Pons (tissue), 1 donor: ENCODE results near the gene TSC22D2.

Source experiments
- DNase-seq: peaks from one replicate; pipeline ENCODE4 v3.0.0-alpha.2; 2016; ENCODE audit warnings: low spot score

TSC22D2 gene

DNA sequence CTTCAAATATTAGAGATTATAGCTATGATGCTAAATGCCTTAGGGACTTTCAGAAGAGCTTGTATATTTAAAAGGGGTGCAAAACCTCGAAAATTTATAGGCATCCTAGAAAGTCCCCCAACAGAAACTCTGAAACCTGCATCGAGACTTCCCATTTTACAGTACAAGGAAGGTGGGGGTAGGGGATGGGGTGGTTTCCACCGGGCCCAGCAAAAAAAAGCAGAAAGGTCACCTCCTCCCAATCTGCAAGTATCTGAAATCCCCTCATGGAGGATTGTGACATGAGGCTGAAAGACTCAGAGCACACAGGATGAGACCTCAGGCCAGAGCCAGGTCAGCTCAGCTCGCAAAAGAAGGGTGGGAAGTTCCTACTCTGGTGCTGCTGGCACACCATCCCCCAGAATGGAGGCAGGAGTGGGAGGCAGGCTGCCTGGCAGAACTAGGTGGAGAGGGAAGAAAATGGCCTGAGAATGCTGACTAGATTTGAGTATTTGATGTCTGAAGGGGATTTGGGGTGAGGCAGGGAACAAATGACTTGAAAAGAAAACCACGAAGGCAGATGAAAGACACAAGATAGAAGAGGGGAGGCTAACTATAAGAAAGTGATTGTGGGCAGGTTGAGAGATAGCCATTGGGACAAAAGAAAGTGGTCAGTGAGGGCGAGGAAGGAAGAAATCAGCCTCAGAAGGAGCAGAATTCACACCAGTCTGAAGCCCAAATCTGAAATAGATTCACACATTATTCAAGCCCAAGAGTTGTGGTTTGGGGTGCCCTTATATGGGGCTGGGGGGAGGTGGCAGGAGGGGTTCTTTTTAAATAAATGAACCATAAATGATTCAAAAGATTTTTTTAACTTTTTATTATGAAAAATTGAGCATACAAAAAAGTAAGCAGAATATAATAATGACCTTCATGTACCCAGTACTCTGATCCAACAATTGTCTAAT is 22.5 kb upstream of the TSC22D2 start:
- DNase-seq, result no peak

DNA sequence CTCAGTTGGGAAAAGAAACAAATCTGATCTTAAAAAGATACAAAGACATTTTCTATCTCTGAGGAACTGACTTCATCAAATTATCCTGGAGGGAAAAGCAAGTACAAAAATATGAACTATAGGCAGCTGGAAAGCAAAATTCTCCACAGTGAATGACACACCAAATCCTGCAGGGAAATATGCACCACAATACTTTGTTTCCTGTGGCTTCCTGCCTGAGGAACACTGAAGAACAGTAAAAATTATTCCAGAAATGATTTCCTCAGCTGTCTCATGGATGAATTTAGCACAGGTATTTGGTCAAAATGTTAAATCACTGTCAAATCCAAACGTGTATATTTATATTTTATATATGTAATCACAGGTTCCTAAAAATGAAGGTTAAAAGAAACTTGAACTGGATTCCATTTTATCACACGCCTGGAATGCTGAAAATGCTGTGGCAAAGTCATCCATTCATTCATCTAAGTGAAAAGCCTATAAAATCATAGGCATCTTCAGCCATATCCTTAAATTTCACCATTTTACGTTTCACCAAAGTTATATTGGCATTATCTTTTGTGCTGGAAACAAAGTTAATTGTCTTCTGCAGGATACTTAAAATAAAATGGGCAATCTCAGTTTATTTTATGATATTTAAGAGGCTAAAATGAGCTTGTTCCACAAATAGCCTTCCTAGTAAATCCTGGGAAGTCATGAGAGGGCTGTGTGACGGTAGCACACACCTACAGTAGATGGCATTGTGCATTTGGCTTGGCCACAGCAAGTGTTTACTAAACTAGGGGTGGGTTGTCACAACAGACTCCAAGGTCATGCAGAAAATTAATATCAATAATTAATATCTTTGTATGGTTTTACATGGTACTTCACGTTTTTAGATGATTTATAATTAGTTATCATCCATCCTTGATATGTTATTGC is 19.3 kb upstream of the TSC22D2 start:
- DNase-seq, result no peak

DNA sequence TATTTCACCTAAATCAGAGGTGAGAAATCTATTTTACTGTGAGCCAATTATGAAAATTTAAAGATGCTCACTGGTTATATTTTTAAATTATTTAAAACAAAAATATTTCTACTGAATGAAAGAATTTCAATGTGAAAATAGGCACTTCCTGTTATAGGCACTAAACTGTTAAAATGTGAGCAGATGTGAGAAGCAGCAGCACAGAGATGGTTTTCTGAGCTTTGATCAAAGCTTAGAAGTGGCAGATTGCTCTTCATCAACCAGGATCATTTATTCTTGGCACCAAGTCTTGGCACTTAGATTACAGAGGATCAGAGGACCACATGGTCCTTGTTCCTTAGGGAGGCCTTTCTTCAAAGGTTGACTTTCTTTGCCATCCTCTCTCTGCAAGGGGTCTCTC is 18.0 kb upstream of the TSC22D2 start:
- no peak for DNase-seq

DNA sequence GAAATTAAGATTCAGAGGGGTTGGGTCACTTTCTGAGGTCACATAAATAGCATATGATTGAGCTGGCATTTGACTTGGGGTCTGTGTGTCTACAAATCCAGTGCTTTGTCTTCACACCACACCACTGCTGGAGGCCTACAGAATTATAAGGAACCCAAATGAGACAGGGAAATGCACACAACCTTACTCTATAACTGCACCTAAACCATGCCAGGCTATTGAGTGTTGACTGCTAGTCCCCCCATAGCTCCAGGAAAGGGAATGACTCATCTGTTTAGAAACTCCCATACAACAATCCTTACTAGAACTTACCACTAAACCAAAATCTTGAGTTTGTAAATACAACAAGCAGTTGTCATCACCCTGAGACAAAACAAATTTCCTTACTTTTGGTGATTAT is 16.9 kb upstream of the TSC22D2 start:
- DNase-seq, result no peak

DNA sequence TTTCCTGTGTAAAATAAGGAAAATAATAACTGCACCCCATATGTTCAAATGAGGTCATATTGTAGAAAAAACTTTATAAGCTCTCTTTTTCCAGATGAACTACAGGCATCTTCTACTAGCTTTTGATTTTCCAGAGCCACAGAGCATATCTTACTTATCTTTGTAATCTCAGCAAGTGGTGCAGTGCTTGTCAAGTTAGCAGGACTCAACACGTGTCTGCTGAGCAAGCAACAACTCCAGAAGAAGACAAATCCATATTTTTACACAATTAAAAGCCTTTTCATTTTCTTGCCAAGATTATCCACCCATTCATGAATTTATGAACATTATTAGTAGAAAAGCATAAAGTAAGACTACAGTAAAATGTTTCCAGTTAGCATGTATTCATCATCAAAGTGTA is 14.4 kb upstream of the TSC22D2 start:
- DNase-seq, result no peak

DNA sequence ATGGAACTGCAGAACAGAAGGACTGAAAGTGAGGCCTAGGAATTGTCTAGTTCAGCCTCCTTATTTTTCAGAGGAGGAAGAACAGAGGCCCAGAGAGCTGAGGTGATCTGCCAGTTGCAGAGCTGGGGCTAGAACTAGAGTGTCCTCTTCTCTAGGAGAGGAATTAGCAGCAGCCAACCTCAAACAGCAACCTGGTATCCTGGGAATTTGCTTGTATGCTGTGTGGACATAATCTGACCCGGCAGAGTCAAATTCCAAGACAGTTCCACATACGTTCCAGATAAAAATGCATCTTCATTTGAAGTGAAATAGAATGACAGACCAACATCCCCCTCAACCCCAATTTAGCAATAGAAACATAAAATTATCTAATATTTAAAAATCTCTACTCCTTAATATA is 13.5 kb upstream of the TSC22D2 start:
- DNase-seq, result no peak

DNA sequence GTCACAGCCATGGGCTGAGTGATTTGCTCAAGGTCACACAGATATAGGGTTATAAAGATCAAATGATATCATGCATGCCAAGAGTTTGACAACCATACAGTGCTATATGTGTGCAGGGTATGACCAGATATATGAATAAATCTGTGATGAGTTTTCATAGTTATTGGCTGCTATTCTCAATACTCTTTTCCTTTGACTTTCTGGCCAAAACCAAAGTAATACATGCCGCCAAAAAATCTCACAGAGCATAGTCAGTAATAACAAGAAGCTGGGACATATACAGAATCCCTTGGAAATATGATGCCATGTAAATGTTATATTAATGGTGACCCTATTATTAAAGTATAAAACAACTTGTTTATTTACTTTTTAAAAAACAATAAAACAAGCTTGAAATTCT is 11.6 kb upstream of the TSC22D2 start:
- no peak for DNase-seq

DNA sequence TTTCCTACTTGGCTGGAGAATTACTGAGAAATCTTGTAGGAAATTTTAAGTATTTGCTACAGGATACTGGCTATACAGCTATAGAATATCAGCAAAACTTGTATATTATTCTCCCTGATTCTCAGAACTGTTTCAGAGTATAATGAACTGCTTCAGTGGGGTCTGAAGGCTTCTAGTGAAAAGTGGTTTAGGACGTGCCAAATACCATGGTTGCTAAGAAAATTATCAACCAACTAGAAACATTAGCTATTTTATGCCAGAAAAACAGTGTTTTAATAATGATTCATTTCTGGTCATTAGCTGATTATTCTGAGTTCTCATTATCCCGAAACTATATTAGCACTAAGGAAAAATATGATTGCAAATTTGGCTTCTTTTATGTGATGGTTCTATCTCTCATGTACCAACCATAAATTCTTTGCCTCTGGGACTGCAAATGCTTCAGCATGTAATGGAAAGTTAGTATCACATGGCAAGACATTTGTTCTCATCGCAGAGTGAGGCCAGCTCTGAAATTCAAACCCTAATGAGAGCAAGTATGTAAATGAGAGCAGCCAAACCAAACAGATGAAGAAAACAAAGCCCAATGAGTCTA is 11.0 kb upstream of the TSC22D2 start:
- DNase-seq, result no peak

DNA sequence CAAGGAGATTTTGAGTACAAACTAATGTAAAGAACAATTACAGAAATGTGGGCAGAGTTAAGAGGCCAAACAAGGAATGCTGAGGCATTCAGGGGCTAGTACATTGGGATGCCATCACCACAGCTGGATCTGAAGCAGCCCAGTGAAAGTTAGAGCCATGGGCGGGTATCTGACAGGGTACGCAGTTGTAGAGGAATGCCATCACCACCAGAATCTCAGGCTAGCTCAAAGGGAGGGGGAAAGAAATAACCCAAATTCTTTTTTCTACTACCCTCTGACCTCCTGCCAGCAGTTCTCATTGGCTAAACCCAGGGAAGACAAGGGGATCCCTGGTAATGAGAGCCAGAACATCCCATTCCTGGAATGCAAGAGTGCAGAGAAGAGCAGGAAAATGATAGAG is 9.0 kb upstream of the TSC22D2 start:
- no peak for DNase-seq

DNA sequence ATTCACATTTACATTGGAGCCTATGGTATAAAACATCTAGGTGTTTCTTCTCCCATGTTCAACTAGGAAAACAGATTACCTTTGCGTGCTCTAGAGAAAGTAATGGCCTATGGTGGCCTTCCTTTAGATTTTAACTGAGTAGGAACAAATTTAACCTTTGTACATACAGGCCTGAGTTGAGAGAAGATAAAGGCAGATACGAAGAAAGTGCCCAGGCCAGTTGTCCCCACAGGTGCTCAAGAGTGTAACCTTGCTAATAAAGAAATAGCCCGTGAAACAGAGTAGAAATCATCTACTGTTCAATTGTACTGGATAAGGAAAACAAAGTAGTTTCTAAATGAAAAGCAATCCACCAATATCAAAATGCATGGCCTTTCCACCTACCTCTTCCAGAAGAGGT is 6.8 kb upstream of the TSC22D2 start:
- DNase-seq, result no peak

DNA sequence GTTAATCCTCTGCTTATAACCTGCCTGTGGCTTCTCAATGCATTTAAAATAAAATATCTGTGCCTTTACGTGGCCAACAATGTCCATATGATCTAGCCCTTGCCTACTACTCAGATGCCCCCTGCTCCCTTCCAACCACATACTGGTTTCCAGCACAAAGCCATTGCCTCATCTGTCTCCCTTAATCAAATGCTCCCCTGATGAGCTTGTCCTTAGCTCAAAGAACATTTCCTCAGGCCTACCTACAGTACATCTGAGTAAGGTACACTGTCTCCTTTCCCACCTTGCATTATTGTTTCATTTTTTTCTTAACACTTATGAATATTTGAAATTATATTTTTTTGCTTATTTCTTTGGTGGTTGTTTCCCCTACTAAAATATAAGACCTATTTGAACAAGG is 5.9 kb upstream of the TSC22D2 start:
- no peak for DNase-seq

DNA sequence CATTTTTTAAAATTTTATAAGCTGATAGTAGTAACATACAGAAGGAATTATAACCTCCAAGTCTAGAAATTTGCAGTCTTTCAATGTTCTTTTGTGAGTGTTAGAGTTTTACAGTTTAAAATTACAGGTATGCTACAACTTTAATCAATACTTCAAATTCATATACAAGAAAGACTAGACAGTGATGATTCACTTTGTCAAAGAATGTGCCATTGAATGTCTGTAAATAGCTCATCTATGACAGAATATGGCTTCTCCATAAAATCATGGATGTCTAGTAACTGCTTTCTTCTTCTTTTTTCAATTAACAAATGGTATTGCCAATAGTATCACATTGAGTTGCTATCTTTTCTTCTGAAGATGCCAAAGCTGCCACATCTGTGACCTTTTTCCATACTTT is 4.1 kb upstream of the TSC22D2 start:
- DNase-seq, result no peak

DNA sequence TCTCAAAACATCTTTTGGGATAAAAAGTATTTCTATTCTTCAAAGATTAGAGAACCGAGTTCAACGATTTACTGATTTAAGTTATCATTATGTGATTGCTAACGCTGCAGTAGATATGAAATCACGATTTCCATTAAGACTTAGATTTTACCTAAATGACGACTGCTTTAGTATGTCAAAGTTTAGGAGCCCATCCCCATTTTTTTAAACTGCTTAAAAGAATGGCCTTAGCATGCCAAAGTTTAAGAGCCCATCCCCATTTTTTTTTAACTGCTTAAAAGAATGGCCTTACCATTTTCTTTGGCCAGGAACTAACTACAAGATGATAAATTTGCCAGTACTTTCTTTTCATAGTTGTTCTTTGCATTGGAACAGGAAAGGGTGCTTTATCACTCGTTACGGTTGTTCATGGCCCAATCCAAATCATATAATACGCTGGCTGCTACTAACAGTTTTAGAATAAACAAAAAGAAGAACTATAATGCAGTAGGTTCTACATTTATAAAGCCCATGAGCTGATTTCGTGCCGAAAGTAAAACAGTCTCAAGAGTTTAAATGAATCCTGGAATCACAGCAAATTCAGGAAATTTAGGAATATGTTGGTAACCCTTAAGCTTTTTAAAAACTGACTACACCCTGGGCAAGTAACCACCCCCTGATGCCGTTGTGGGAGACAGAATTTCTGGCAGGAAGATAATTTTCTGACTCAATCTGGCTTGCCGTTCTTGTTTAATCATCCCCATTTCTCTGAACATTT is 869 bp upstream of the TSC22D2 start:
- DNase-seq, result no peak

DNA sequence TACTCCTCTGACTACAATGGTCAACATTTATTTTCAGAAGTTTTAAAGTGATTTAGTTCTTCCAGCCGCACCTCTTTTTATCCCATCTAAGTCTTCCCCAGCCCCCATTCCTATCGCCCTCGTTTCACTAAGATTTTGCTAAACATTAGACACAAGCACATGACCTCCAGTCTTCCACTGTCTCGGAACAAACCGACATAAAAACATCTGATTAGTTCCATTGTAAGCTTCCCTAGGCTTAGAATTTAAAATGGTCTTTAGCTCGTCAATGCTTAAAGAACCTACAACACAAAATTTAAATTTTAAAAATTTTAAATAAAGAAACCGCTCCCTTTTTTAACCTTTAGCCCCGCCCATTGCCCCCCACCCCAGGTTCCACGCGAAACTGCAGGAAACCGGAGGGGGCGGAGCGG is 284 bp upstream of the TSC22D2 start:
- DNase-seq, result peak; percentile 90

DNA sequence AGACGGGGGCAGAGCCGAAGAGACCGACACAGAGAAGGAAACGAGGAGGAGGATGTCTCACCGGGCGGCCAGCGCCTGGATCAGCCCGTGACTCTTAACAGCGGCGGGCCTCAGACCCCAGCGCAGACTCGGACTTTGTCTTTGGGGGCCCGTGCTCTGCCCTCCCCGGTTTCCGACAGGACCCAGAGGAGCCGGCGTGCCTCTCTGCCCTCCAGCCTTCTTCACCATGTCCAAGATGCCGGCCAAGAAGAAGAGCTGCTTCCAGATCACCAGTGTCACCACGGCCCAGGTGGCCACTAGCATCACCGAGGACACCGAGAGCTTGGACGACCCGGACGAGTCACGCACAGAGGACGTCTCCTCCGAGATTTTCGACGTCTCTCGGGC is 1.0 kb downstream of the TSC22D2 start:
- DNase-seq, result peak; percentile 42

DNA sequence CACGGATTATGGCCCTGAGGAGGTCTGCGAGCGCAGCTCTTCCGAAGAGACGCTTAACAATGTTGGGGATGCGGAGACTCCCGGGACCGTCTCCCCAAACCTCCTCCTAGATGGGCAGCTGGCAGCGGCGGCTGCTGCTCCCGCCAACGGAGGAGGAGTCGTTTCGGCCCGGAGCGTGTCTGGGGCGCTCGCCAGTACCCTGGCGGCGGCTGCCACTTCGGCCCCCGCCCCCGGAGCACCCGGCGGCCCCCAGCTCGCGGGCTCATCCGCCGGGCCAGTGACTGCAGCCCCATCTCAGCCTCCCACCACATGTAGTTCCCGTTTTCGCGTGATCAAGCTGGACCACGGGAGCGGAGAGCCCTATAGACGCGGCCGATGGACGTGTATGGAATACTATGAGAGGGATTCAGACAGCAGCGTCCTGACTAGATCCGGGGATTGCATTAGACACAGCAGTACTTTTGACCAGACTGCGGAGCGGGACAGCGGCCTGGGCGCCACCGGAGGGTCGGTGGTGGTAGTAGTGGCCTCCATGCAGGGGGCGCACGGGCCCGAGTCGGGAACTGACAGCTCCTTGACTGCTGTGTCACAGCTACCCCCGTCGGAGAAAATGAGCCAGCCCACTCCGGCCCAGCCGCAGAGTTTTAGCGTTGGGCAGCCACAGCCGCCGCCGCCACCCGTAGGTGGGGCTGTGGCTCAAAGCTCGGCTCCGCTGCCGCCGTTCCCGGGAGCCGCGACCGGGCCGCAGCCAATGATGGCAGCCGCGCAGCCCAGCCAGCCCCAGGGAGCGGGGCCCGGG is 1.6 kb downstream of the TSC22D2 start:
- peak; percentile 74 for DNase-seq

DNA sequence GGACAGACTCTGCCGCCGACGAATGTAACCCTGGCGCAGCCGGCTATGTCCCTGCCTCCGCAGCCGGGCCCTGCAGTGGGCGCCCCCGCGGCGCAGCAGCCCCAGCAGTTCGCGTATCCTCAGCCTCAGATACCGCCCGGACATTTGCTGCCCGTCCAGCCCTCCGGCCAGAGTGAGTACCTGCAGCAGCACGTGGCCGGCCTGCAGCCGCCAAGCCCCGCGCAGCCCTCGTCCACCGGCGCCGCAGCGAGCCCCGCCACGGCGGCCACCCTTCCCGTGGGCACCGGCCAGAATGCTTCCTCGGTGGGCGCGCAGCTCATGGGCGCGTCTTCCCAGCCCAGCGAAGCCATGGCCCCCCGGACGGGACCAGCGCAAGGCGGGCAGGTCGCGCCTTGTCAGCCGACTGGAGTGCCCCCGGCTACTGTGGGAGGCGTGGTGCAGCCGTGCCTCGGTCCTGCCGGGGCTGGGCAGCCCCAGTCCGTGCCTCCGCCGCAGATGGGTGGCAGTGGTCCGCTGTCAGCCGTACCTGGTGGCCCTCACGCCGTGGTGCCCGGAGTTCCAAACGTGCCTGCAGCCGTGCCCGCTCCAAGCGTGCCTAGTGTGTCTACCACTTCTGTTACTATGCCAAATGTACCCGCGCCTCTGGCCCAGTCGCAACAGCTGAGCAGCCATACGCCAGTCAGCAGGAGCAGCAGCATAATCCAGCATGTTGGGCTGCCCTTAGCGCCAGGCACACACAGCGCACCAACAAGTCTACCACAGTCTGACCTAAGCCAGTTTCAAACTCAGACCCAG is 2.4 kb downstream of the TSC22D2 start:
- DNase-seq, result peak; percentile 40

DNA sequence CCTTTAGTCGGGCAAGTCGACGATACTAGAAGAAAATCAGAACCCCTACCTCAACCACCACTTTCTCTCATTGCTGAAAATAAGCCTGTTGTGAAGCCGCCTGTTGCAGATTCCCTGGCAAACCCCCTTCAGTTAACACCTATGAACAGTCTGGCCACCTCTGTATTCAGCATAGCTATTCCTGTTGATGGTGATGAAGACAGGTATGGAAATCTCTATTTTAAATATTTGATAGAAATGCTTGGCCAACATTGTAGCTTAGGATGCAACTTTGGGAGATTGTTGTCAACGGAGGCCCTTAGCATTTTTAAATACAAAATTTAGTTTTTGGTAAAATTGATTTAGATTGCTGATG is 3.0 kb downstream of the TSC22D2 start:
- no peak for DNase-seq

DNA sequence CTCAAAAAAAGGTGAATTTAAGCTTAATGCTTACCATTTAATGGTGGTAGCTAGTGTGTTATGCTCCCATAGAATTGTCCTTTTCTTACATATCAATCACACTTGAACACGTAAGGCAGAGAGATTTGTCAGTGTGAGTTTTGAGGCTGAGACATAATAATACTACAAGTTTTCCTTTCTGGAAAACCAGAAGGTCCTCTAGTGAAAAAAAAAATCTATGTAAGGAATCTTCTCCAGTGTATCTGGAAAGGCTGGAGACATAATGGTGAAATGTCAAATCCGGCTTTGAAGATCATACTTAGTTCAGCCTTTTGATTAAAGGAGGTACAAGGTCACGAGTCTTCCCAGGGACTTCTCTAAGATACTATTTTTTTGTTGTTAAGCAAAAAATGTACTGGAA is 3.4 kb downstream of the TSC22D2 start:
- no peak for DNase-seq

DNA sequence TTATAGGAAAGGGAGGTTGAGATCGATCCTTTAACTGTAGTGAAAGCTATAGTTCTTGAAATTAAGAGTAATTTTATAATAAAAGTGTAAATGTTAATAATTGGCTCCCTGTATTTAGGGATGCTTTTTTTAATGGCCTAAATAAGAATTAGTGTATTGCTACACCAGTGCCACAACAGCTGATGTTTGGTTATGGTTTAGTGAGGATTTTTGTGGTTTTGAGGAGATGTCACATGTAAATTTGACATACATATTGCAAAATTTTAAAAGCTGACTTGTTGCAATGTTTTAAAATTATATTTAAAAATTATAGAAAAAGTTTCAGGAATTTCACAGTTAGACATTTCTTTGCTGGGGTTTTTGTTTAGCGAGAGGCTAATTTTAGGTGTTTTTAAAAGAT is 3.9 kb downstream of the TSC22D2 start:
- no peak for DNase-seq
